Kidney (tissue), 14 donors: ENCODE results near the gene FADS2. TPM values are rescaled to one million over a fixed set of nuclear protein-coding genes. Genes with fewer than 3 reads are reported as not detected.

Experiments
- DNase-seq, 5 donors: peaks; one replicate each; pipeline ENCODE4 v3.0.0-alpha.2; 2013 to 2020
- FAIRE-seq: peaks from 2 replicates; lab custom pipeline; 2012; peaks lifted over from hg19 to GRCh38; lab: Jason Lieb, UNC
- H3K27ac ChIP-seq, 2 donors: one replicate each; pipeline ENCODE4 v1.7.0; 2013; ENCODE audit warnings: low read depth in 2 of 2, low read length in 2 of 2, inconsistent platforms in 1 of 2
- H3K27me3 ChIP-seq: one replicate; pipeline ENCODE4 v1.7.1; 2013; ENCODE audit warnings: low read length, inconsistent platforms; ENCODE audit not compliant: control insufficient read depth, insufficient read depth
- H3K36me3 ChIP-seq, 3 donors: one replicate each; pipeline versions ENCODE4 v1.7.0 to v1.7.1; 2013; ENCODE audit warnings: low read length in 3 of 3, control low read depth in 1 of 3, inconsistent platforms in 1 of 3; ENCODE audit not compliant: insufficient read depth in 3 of 3, control insufficient read depth in 2 of 3
- H3K4me1 ChIP-seq, 3 donors: one replicate each; pipeline versions ENCODE4 v1.7.0 to v1.7.1; 2013; ENCODE audit warnings: low read length in 3 of 3, inconsistent platforms in 1 of 3, low read depth in 1 of 3; ENCODE audit not compliant: control insufficient read depth in 2 of 3, insufficient read depth in 2 of 3
- H3K4me3 ChIP-seq, 3 donors: one replicate each; pipeline versions ENCODE4 v1.7.0 to v1.8.1; 2013; ENCODE audit warnings: low read length in 3 of 3, control low read depth in 1 of 3, inconsistent platforms in 1 of 3
- H3K9ac ChIP-seq, 3 donors: one replicate each; pipeline versions ENCODE4 v1.7.0 to v1.7.1; 2013; ENCODE audit warnings: low read length in 3 of 3, control low read depth in 1 of 3, inconsistent platforms in 1 of 3
- H3K9me3 ChIP-seq, 3 donors: one replicate each; pipeline versions ENCODE4 v1.7.0 to v1.7.1; 2013; ENCODE audit warnings: low read length in 3 of 3, control low read depth in 1 of 3, inconsistent platforms in 1 of 3; ENCODE audit not compliant: control insufficient read depth in 2 of 3, insufficient read depth in 1 of 3
- intact Hi-C: fragments of 100-400 bp; cut with DNase I; formaldehyde crosslinking; loops from one replicate; pipeline ENCODE4 v1.11.1; 2022
- polyA plus RNA-seq: library from polyadenylated mRNA; stranded (reverse); fragments of 350-450 nt; fragmentation: Illumina TruSeq; extraction: RNeasy Lipid Tissue Mini Kit (QIAGEN cat#74804); gene quantifications from one replicate; pipeline ENCODE4 v1.2.3, GENCODE V29; 2014; ENCODE audit warnings: low read depth, low replicate concordance; ENCODE audit not compliant: insufficient read depth
- total RNA-seq: library from RNA; stranded (reverse); fragmentation: NEBNext Ultra II Directional; extraction: Animal tissue kit (Norgen Biotek cat#: 25700); gene quantifications from one replicate; pipeline ENCODE4 v1.2.1, GENCODE V29; 2021
- TF ChIP-seq, protein P1 (sequence below): IDR thresholded peaks from 3 replicates; pipeline ENCODE4 v1.5.1; 2012; ENCODE audit warnings: mild to moderate bottlenecking, moderate library complexity, borderline replicate concordance; ENCODE audit not compliant: insufficient read depth; ENCODE audit errors: extremely low read depth
- donor health status: control.
- donor health status: control.
- donor health status: control.
- donor health status: control.
- donor health status: control.
- donor health status: DM: yes; HTN: yes; CAD: no.
- donor health status: Normal renal cell carcinoma (clear cell type).

Gene FADS2
- total and polyA plus RNA-seq, 2 donors from 2014 or later, result 9.8 to 49.2 TPM

DNA sequence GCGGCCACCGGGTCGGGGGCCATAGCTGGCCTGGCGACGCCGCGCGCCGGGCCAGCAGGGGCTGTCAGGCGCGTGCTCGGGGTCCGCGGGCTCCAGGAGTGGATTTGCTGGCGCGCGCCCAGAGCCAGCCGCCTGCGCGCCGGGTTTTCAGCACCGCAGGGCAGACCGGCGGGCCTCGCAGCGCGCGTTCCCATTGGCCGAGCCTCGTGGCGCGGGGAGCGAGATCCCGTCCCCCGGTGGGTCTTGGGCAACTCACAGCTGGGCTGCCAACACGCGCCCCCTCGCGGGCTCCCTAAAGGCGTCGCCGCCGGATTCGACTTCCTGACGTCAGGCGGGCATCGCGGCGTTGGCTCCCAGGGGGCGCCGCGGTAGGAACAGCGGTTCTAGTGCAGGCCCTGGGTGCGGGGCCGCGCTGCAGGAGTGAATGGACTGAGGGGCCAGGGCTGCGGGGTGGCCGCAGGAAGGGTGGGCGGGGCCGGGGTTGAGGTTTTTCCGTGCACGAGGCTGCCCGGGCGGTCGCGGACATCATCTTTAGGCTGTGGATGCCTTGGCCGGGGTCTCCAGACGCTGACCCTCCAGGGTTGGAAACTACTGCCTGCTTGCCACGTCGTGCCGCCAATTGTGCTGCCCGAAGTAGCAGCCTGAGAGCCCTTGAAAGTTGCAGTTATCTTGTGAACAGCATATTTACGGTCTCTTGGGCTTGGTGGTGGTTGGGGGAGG is 11.2 kb upstream of the FADS2 start, which contains the start of gene FADS1:
Gene FADS1, minus strand, starts transcription at position 268 of the 720 bp plus-strand sequence. Its CDS starts 74 bp downstream, at position 194.
- TF ChIP-seq, protein P1, sequence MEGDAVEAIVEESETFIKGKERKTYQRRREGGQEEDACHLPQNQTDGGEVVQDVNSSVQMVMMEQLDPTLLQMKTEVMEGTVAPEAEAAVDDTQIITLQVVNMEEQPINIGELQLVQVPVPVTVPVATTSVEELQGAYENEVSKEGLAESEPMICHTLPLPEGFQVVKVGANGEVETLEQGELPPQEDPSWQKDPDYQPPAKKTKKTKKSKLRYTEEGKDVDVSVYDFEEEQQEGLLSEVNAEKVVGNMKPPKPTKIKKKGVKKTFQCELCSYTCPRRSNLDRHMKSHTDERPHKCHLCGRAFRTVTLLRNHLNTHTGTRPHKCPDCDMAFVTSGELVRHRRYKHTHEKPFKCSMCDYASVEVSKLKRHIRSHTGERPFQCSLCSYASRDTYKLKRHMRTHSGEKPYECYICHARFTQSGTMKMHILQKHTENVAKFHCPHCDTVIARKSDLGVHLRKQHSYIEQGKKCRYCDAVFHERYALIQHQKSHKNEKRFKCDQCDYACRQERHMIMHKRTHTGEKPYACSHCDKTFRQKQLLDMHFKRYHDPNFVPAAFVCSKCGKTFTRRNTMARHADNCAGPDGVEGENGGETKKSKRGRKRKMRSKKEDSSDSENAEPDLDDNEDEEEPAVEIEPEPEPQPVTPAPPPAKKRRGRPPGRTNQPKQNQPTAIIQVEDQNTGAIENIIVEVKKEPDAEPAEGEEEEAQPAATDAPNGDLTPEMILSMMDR, result peak; percentile 51
- Histone ChIP-seq H3K27me3 (no peaks in the 10 kb centered on the region), H3K4me1 (peaks cover 0 to 8% (median 0%) of the 10 kb centered on the region in 3 donors), H3K36me3 (peaks cover 0 to 2% (median 1%) of the 10 kb centered on the region in 3 donors), H3K9me3 (no peaks in the 10 kb centered on the region), H3K9ac (peak within 1 kb of the TSS; percentile 32 to 94 (median 94)), H3K27ac (peak within 1 kb of the TSS; percentile 93 to 97), H3K4me3 (peak within 1 kb of the TSS; percentile 75 to 82 (median 79))
- no peak for FAIRE-seq
- intact Hi-C loops, result no loop called here
- DNase-seq, result peak; percentile 97 to 98 (median 97)

DNA sequence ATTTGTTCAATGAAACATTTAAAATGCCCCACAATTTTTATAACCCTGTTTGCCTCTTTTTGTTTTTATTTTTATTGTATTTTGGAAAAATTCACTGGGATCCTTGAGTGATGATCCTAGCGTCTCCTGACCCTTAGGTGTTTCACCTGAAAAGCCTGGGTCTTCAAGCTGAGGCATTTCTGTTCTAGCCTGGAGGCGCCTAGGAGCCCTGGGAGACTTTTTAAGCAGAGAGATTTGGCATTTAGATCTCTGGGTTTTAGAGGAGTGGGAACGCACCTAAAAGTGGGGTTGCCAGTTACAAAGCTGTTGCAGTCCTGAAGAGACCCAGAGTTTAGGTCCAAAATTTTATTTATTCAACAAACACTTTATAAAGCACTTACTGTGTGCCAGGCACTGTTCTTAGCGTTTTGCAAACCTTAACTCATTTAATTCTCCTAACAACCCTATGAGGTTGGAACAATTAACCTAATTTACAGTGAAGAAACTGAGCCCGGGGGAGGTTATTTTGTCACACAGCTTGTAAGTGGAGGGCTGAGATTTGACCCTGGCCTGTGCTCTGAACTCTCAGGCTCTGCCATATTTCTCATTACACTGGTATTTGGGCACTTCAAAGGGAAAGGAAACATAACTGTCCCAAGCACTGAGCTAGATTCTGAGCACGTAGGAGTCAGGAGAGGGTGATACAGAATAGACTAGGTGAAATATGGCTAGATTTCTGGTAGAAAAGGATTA is 10.5 kb upstream of the FADS2 start:
- Histone ChIP-seq H3K36me3 (no peaks in the 10 kb centered on the region), H3K9me3 (no peaks in the 10 kb centered on the region), H3K9ac (peak overlapping the region in 1 of 3 donors; percentile 26), H3K27ac (no peak overlapping the region), H3K27me3 (no peaks in the 10 kb centered on the region), H3K4me3 (peak overlapping the region in 1 of 3 donors; percentile 51), H3K4me1 (peaks cover 0 to 8% (median 0%) of the 10 kb centered on the region in 3 donors)
- DNase-seq, result peak in 2 of 5 donors; percentile 32 to 46
- intact Hi-C loops, result no loop called here
- FAIRE-seq, result no peak
- TF ChIP-seq, protein P1, result no peak

DNA sequence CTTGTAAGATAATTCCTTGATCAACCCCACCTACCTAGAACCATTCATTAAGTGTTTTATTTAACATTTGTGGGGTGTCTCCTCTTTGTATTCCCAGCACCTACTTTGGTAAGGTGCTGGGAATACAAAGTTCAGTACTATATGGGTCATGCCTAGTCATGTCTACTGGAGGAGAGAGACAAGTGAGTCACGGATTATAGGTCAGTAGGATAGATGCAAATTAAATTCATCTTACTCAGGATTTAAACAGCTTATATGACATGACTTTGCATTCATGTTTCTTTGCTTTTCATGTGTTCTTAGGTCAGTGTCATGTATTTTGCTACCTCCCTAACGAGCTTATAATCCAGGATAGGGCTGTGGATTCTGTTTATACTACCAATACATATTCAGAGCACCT is 7.9 kb upstream of the FADS2 start:
- H3K36me3 ChIP-seq, result no peaks in the 10 kb centered on the region
- TF ChIP-seq, protein P1, result no peak
- peaks cover 0 to 8% (median 0%) of the 10 kb centered on the region in 3 donors for H3K4me1 ChIP-seq
- no peak overlapping the region for H3K9ac ChIP-seq
- no peaks in the 10 kb centered on the region for H3K9me3 ChIP-seq
- H3K27me3 ChIP-seq, result no peaks in the 10 kb centered on the region
- H3K27ac ChIP-seq, result no peak overlapping the region
- intact Hi-C loops, result no loop called here
- H3K4me3 ChIP-seq, result no peak overlapping the region
- FAIRE-seq (no peak), DNase-seq (no peak)
